Retinal pigment epithelial cell (primary cell): ENCODE data around the gene KRT86.
"Not testable (repeated sequence)": the region's sequence is repeated elsewhere in the genome, so short reads cannot be mapped to it uniquely, and the experiment has no call there.

Source experiments
- DNase-seq: peaks from one replicate; pipeline ENCODE4 v3.0.0-alpha.2; 2010; ENCODE audit warnings: low read depth
- H3K4me3 ChIP-seq: 2 replicates; pipeline ENCODE4 v1.5.1; 2011; ENCODE audit warnings: mild to moderate bottlenecking, low read length, control low read depth, moderate library complexity
- TF ChIP-seq, protein P1 (sequence below): conservative IDR thresholded peaks from 2 replicates; pipeline ENCODE4 v1.5.1; 2011; ENCODE audit warnings: low read depth, low read length, control low read depth, inconsistent platforms

Gene KRT86

DNA sequence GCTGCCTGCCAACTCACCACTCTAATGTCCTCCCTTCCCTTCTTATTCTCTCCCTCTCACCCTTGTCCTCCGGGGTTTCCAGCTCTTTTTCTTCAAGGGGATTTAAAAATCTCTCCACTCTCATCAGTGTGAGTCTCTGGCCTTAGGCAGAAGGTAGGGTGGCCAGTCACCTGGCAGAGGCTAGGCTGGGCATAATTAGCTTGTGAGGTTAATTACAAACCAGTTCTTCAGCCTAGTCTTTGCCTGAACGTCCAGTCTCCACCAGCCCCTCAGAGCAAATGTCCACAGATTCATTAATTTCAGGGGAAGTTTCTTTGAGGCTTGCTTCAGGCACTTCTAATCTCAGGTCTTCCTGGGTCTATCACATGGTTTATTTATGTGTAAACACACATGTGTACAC is 34.7 kb upstream of the KRT86 start:
- DNase-seq: no peak
- TF ChIP-seq, protein P1, sequence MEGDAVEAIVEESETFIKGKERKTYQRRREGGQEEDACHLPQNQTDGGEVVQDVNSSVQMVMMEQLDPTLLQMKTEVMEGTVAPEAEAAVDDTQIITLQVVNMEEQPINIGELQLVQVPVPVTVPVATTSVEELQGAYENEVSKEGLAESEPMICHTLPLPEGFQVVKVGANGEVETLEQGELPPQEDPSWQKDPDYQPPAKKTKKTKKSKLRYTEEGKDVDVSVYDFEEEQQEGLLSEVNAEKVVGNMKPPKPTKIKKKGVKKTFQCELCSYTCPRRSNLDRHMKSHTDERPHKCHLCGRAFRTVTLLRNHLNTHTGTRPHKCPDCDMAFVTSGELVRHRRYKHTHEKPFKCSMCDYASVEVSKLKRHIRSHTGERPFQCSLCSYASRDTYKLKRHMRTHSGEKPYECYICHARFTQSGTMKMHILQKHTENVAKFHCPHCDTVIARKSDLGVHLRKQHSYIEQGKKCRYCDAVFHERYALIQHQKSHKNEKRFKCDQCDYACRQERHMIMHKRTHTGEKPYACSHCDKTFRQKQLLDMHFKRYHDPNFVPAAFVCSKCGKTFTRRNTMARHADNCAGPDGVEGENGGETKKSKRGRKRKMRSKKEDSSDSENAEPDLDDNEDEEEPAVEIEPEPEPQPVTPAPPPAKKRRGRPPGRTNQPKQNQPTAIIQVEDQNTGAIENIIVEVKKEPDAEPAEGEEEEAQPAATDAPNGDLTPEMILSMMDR: no peak
- H3K4me3 ChIP-seq: no peak overlapping the region

GRCh38 chr12:52240247-52240646 is 34.2 kb upstream of the KRT86 start:
- not testable (repeated sequence) for DNase-seq, H3K4me3 ChIP-seq

DNA sequence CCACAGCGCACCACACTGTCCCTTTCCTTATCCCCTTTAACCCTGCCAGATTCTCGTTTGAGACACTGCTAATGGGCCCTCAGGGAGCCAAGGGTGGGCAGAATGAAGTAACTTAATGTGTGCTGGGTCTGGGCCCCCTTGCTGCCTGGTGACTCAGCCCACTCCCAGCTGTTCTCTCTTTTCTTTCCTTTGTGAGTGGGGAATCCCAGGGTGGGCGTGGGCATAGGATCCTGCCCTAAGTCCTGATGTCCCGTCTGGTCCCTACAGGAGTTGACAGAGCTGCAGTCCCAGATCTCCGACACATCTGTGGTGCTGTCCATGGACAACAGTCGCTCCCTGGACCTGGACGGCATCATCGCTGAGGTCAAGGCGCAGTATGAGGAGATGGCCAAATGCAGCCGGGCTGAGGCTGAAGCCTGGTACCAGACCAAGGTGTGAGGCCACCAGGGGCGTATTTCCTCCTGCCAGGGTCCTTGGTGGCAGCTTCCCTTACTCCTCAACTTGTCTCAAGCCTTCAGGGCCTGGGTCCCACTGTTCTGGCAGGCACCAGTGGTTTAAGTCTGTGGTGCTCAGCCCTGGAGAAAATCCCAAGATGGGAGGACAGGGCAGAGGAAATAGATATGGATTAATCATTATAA is 33.1 kb upstream of the KRT86 start:
- no peak for DNase-seq
- TF ChIP-seq, protein P1: peak; percentile 17
- H3K4me3 ChIP-seq: no peak overlapping the region

GRCh38 chr12:52242442-52243258 is 31.8 kb upstream of the KRT86 start:
- no peak for DNase-seq
- H3K4me3 ChIP-seq: no peak overlapping the region
- TF ChIP-seq, protein P1: no peak

- DNase-seq: no peak
- TF ChIP-seq, protein P1: no peak
- H3K4me3 ChIP-seq: no peak overlapping the region
These were observed 31.1 kb upstream of the KRT86 start for GRCh38 chr12:52243259-52243855.

GRCh38 chr12:52243856-52244614 is 30.4 kb upstream of the KRT86 start:
- TF ChIP-seq, protein P1: no peak
- no peak for DNase-seq
- H3K4me3 ChIP-seq: no peak overlapping the region

DNA sequence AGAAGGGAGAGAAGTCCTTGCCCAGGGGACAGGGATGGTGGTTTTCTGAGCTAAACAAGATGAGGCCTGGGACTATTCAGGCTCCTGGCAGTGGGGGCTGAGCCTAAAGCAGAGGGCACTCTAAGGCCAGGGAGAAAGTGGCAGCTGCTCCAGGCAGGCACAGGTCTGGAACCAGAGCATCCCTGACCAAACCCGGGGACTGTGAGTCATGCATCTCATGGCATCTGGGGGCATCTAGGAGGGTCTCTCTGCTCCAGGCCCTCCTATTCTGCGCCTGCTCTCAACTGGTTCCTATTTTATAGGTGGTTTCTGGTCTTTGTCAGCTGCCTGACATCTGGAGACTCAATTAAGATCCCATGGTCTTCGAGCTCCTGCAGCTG is 29.8 kb upstream of the KRT86 start:
- TF ChIP-seq, protein P1: no peak
- no peak for DNase-seq
- no peak overlapping the region for H3K4me3 ChIP-seq
